A673 (cell line): ENCODE data around the gene ARHGAP18. TPM values are rescaled to one million over a fixed set of nuclear protein-coding genes. Genes with fewer than 3 reads are reported as not detected.

Source experiments
- BruUV-seq: library from RNA; stranded (reverse); fragments of 400-500 nt; replicated peaks from 2 replicates; lab custom pipeline; 2021; lab: Mats Ljungman, UMichigan
- CTCF ChIA-PET: fragments of 300-600 bp; sonication (Branson Sonifier 250); formaldehyde crosslinking; loops from one replicate; lab custom pipeline; 2022; ENCODE audit warnings: antibody characterized with exemption; lab: Charles Lee
- POLR2A ChIA-PET: fragments of 300-600 bp; sonication (Branson Sonifier 250); formaldehyde crosslinking; loops from one replicate; lab custom pipeline; 2022; ENCODE audit warnings: antibody characterized with exemption; ENCODE audit not compliant: low non-redundant PET; lab: Charles Lee
- DNase-seq: peaks from one replicate; pipeline ENCODE4 v3.0.0-alpha.2; 2015; ENCODE audit warnings: low spot score
- H3K27ac ChIP-seq: fragments of 200-600 bp; sonication (generic); 2 replicates; pipeline ENCODE4 v1.5.1; 2016; ENCODE audit warnings: mixed run types, low read depth, mild to moderate bottlenecking, mixed read lengths, antibody characterized with exemption, low read length; ENCODE audit not compliant: poor library complexity, severe bottlenecking
- H3K27me3 ChIP-seq: fragments of 200-600 bp; sonication (generic); replicated peaks from 2 replicates; pipeline ENCODE4 v1.6.1; 2017; ENCODE audit warnings: mixed run types, low read depth, mild to moderate bottlenecking, mixed read lengths, antibody characterized with exemption, low read length; ENCODE audit not compliant: insufficient read depth, poor library complexity
- H3K36me3 ChIP-seq: fragments of 200-600 bp; sonication (generic); 2 replicates; pipeline ENCODE4 v1.6.1; 2016; ENCODE audit warnings: mixed run types, mild to moderate bottlenecking, mixed read lengths, antibody characterized with exemption, low read length; ENCODE audit not compliant: insufficient read depth, poor library complexity, severe bottlenecking
- H3K4me1 ChIP-seq: fragments of 200-600 bp; sonication (generic); 2 replicates; pipeline ENCODE4 v1.6.1; 2017; ENCODE audit warnings: mixed run types, mild to moderate bottlenecking, mixed read lengths, antibody characterized with exemption, low read length; ENCODE audit not compliant: insufficient read depth, poor library complexity, severe bottlenecking
- H3K4me3 ChIP-seq: fragments of 200-600 bp; sonication (generic); 2 replicates; pipeline ENCODE4 v1.5.1; 2016; ENCODE audit warnings: low read depth, mixed run types, mild to moderate bottlenecking, mixed read lengths, low read length; ENCODE audit not compliant: poor library complexity, severe bottlenecking
- H3K9me3 ChIP-seq: fragments of 200-600 bp; sonication (generic); 2 replicates; pipeline ENCODE4 v1.6.1; 2016; ENCODE audit warnings: mixed run types, low read depth, mild to moderate bottlenecking, mixed read lengths, antibody characterized with exemption, low read length; ENCODE audit not compliant: poor library complexity, severe bottlenecking
- EZH2 ChIP-seq: fragments of 200-600 bp; sonication (generic); IDR thresholded peaks from 2 replicates; pipeline ENCODE4 v1.6.1; 2017; ENCODE audit warnings: borderline replicate concordance, low read depth, mild to moderate bottlenecking, mixed read lengths, antibody characterized with exemption, low read length; ENCODE audit not compliant: poor library complexity, severe bottlenecking
- intact Hi-C: fragments of 100-400 bp; cut with micrococcal nuclease; formaldehyde crosslinking; loops from one replicate; pipeline ENCODE4 v1.10.0; 2022; ENCODE audit not compliant: unreplicated experiment
- total RNA-seq: library from RNA; stranded (reverse); gene quantifications from 2 replicates; pipeline ENCODE4 v1.2.3, GENCODE V29; 2021
- TF ChIP-seq, protein P1 (sequence below): fragments of 300-800, 200-600 bp; sonication (generic); conservative IDR thresholded peaks from 2 replicates; pipeline ENCODE4 v1.5.1; 2017; ENCODE audit warnings: low read depth, mild to moderate bottlenecking, antibody characterized with exemption, low read length, moderate library complexity, mixed read lengths

ARHGAP18 gene
- total RNA-seq, 1 experiment from 2014 or later = 14.2 TPM

GRCh38 chr6:129753422-129753821 is 43.4 kb upstream of the ARHGAP18 start:
- Histone ChIP-seq H3K4me3 (no peak overlapping the region), H3K36me3 (no peaks in the 10 kb centered on the region), H3K9me3 (no peaks in the 10 kb centered on the region), H3K4me1 (peaks cover 52% of the 10 kb centered on the region), H3K27me3 (no peaks in the 10 kb centered on the region), H3K27ac (peak overlapping the region; percentile 7)
- intact Hi-C loops = no loop called here
- no TSS peak for BruUV-seq
- DNase-seq = peak; percentile 18
- POLR2A ChIA-PET = no interaction called here
- TF ChIP-seq EZH2 = no peak
- TF ChIP-seq, protein P1, sequence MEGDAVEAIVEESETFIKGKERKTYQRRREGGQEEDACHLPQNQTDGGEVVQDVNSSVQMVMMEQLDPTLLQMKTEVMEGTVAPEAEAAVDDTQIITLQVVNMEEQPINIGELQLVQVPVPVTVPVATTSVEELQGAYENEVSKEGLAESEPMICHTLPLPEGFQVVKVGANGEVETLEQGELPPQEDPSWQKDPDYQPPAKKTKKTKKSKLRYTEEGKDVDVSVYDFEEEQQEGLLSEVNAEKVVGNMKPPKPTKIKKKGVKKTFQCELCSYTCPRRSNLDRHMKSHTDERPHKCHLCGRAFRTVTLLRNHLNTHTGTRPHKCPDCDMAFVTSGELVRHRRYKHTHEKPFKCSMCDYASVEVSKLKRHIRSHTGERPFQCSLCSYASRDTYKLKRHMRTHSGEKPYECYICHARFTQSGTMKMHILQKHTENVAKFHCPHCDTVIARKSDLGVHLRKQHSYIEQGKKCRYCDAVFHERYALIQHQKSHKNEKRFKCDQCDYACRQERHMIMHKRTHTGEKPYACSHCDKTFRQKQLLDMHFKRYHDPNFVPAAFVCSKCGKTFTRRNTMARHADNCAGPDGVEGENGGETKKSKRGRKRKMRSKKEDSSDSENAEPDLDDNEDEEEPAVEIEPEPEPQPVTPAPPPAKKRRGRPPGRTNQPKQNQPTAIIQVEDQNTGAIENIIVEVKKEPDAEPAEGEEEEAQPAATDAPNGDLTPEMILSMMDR = no peak
- CTCF ChIA-PET = interaction anchor here (0.6 kb wide), 3 partner anchors 110 to 1714 kb away, joined by 3 to 6 read pairs (median 5); no protein-coding TSS in a partner anchor

GRCh38 chr6:129751384-129751783 is 41.4 kb upstream of the ARHGAP18 start:
- H3K27ac ChIP-seq = no peak overlapping the region
- CTCF ChIA-PET = no interaction called here

GRCh38 chr6:129750360-129750759 is 40.4 kb upstream of the ARHGAP18 start:
- no peaks in the 10 kb centered on the region for H3K27me3 ChIP-seq
- no peak overlapping the region for H3K4me3 ChIP-seq
- ChIA-PET CTCF (interaction anchor here (1.2 kb wide), 1 partner anchor 40 kb away, joined by 3 read pairs; the partner anchor contains the start of gene ARHGAP18), POLR2A (no interaction called here)
- H3K36me3 ChIP-seq = no peaks in the 10 kb centered on the region
- peak overlapping the region; percentile 59 for H3K27ac ChIP-seq
- peaks cover 56% of the 10 kb centered on the region for H3K4me1 ChIP-seq
- no TSS peak for BruUV-seq
- peak; percentile 55 for DNase-seq
- TF ChIP-seq, protein P1 = no peak
- no peak for TF ChIP-seq EZH2
- H3K9me3 ChIP-seq = no peaks in the 10 kb centered on the region
- intact Hi-C loops = no loop called here

More at GRCh38 chr6:129751384-129751783, 41.4 kb upstream of the ARHGAP18 start:
- H3K4me3 ChIP-seq = no peak overlapping the region
- intact Hi-C loops = no loop called here
- DNase-seq = no peak
- no peaks in the 10 kb centered on the region for H3K36me3 ChIP-seq
- no TSS peak for BruUV-seq
- H3K27me3 ChIP-seq = no peaks in the 10 kb centered on the region
- TF ChIP-seq EZH2 = no peak
- TF ChIP-seq, protein P1 = no peak
- POLR2A ChIA-PET = no interaction called here
- H3K4me1 ChIP-seq = peaks cover 60% of the 10 kb centered on the region
- no peaks in the 10 kb centered on the region for H3K9me3 ChIP-seq
